Measurements from ENCODE around the gene TMEM123.

- TF ChIP-seq EZH2 (IDR thresholded peaks at IDR 0.05; ENCODE audit: borderline replicate concordance, low read depth, low read length, severe bottlenecking) (no peak), CTCF (IDR thresholded peaks at IDR 0.05; ENCODE audit: borderline replicate concordance, extremely low read depth, low read length, poor library complexity, severe bottlenecking) (no peak)
Measured at GRCh38 chr11:102485095-102485722, 32.6 kb upstream of the TMEM123 start.

Data from DND-41 (cell line).